ENCODE data around the gene MSN. TPM values are rescaled to one million over a fixed set of nuclear protein-coding genes. Genes with fewer than 3 reads are reported as not detected.

MSN gene
- total and polyA plus RNA-seq, 2 of the 13 experiments (the other 11 are each of a cell fraction or from before 2014, with no cell fraction given): 0.15 TPM; not detected in 1

- no peak for ATAC-seq
- no peaks in the 10 kb centered on the region for H3K4me1 ChIP-seq (ENCODE audit: insufficient read depth, low read length)
- H3K9me3 ChIP-seq (ENCODE audit: low read length): no peaks in the 10 kb centered on the region
- CTCF ChIA-PET (ENCODE audit: low intra/inter-chr PET ratio, low total read pairs): no interaction called here
- H3K36me3 ChIP-seq (replicated peaks in 1 of 2; ENCODE audit: control insufficient read depth in 1 of 2, insufficient read depth in 2 of 2, low read length in 2 of 2): no peaks in the 10 kb centered on the region
- no peak overlapping the region for H3K4me3 ChIP-seq (replicated peaks in 1 of 3; ENCODE audit: insufficient read depth in 1 of 3, low read depth in 2 of 3, low read length in 3 of 3)
- H3K4me2 ChIP-seq (ENCODE audit: low read depth, low read length): no peak overlapping the region
- no peak overlapping the region for H3K9ac ChIP-seq (ENCODE audit: insufficient read depth, low read depth, low read length)
- no peak overlapping the region for H2AFZ ChIP-seq (ENCODE audit: low read length)
- POLR2A ChIA-PET: no interaction called here
- no TSS peak for BruUV-seq (replicated peaks)
- FAIRE-seq: no peak
- intact Hi-C loops (cut with micrococcal nuclease; ENCODE audit: unreplicated experiment) (no loop called here), in situ Hi-C loops (cut with HindIII; ENCODE audit: extremely low pct_ligation_motif_present, low pct_unique_long_range_greater_than_20kb) (no loop called here)
- H3K27ac ChIP-seq (ENCODE audit: extremely low read length, insufficient read depth, low read length): no peak overlapping the region
- no peaks in the 10 kb centered on the region for H3K79me2 ChIP-seq (ENCODE audit: insufficient read depth, low read length)
- TF ChIP-seq ZNF790 (CRISPR knock-in tag; IDR thresholded peaks at IDR 0.05; ENCODE audit: borderline replicate concordance): no peak
- TF ChIP-seq JUND (CRISPR knock-in tag; IDR thresholded peaks at IDR 0.05): no peak
- no peaks in the 10 kb centered on the region for H4K20me1 ChIP-seq (ENCODE audit: insufficient read depth, low read length)
- no peak for DNase-seq (ENCODE audit: low spot score)
- WGBS (ENCODE audit: low lambda C conversion rate): no CpG with 5 or more reads among the region's 2 CpGs
- H3K27me3 ChIP-seq (ENCODE audit: control insufficient read depth in 1 of 2, insufficient read depth in 2 of 2, low read length in 2 of 2): no peaks in the 10 kb centered on the region
Observed at GRCh38 chrX:65707151-65707550, 39.7 kb downstream of the MSN start.

DNA sequence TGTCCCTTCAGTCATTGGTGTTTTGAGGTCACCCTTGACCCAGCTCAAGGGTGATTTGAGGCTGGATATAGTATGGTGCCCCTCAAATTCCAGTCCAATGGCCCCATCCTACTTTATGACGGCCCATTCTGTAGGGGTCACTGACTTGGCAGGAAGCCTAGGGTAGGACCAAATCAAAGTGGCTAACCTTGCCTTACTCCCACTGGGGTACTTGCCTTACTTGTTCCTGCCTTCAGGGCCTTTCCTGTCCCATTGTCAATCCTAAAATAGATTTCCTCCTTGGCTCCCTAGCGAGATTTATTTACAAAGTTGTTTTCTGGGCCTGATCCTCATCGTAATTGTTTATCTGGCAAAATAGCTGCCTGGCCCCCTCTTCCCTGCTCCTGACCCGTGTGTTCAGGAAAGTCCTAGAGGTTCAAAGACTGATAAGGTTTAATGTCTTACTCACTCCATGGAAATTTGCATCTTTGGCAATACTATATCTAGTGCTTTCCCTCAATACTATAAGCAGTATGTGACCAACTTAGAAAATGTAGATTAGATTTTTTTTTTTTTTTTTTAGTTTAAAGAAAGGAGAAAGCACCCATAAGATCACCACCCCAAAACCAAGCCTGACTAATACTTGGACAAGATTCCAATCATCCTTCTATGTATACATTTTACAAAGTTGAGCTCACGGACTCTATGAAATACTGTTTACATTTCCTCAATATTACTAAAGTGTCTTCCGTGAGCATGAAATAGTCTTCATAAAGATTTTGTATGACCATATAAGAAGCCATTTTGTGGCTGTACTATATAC is 44.8 kb downstream of the MSN start:
- no peaks in the 10 kb centered on the region for H3K4me1 ChIP-seq (ENCODE audit: insufficient read depth, low read length)
- no peak overlapping the region for H3K4me3 ChIP-seq (replicated peaks in 1 of 3; ENCODE audit: insufficient read depth in 1 of 3, low read depth in 2 of 3, low read length in 3 of 3)
- H2AFZ ChIP-seq (ENCODE audit: low read length): no peak overlapping the region
- no peaks in the 10 kb centered on the region for H3K27me3 ChIP-seq (ENCODE audit: control insufficient read depth in 1 of 2, insufficient read depth in 2 of 2, low read length in 2 of 2)
- in situ Hi-C loops (cut with HindIII; ENCODE audit: extremely low pct_ligation_motif_present, low pct_unique_long_range_greater_than_20kb) (no loop called here), intact Hi-C loops (cut with micrococcal nuclease; ENCODE audit: unreplicated experiment) (no loop called here)
- H3K9ac ChIP-seq (ENCODE audit: insufficient read depth, low read depth, low read length): no peak overlapping the region
- ATAC-seq: no peak
- TF ChIP-seq ZBTB14 (CRISPR knock-in tag; IDR thresholded peaks at IDR 0.05): no peak
- no peak for TF ChIP-seq SALL2 (CRISPR knock-in tag; IDR thresholded peaks at IDR 0.05)
- no peak for TF ChIP-seq ZNF253 (CRISPR knock-in tag; IDR thresholded peaks at IDR 0.05; ENCODE audit: borderline replicate concordance)
- TF ChIP-seq, protein P1, sequence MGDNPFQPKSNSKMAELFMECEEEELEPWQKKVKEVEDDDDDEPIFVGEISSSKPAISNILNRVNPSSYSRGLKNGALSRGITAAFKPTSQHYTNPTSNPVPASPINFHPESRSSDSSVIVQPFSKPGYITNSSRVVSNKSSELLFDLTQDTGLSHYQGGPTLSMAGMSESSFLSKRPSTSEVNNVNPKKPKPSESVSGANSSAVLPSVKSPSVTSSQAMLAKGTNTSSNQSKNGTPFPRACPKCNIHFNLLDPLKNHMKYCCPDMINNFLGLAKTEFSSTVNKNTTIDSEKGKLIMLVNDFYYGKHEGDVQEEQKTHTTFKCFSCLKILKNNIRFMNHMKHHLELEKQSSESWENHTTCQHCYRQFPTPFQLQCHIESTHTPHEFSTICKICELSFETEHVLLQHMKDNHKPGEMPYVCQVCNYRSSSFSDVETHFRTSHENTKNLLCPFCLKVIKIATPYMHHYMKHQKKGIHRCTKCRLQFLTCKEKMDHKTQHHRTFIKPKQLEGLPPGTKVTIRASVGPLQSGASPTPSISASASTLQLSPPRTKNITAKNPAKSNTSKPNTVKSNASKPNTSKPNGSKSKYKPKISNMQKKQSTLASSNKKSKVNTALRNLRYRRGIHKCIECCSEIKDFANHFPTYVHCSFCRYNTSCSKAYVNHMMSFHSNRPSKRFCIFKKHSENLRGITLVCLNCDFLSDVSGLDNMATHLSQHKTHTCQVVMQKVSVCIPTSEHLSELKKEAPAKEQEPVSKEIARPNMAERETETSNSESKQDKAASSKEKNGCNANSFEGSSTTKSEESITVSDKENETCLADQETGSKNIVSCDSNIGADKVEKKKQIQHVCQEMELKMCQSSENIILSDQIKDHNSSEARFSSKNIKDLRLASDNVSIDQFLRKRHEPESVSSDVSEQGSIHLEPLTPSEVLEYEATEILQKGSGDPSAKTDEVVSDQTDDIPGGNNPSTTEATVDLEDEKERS (CRISPR knock-in tag; IDR thresholded peaks at IDR 0.05): no peak
- no peak for TF ChIP-seq MBD4 (IDR thresholded peaks at IDR 0.05; ENCODE audit: borderline replicate concordance, low read length)
- TF ChIP-seq REL (CRISPR knock-in tag; conservative IDR thresholded peaks at IDR 0.05): no peak
- no peak for DNase-seq (ENCODE audit: low spot score)
- no peak overlapping the region for H3K4me2 ChIP-seq (ENCODE audit: low read depth, low read length)
- no TSS peak for BruUV-seq (replicated peaks)
- H3K36me3 ChIP-seq (replicated peaks in 1 of 2; ENCODE audit: control insufficient read depth in 1 of 2, insufficient read depth in 2 of 2, low read length in 2 of 2): no peaks in the 10 kb centered on the region
- H4K20me1 ChIP-seq (ENCODE audit: insufficient read depth, low read length): no peaks in the 10 kb centered on the region
- ChIA-PET CTCF (ENCODE audit: low intra/inter-chr PET ratio, low total read pairs) (no interaction called here), POLR2A (no interaction called here)
- H3K9me3 ChIP-seq (ENCODE audit: low read length): no peaks in the 10 kb centered on the region
- H3K27ac ChIP-seq (ENCODE audit: extremely low read length, insufficient read depth, low read length): no peak overlapping the region
- no peaks in the 10 kb centered on the region for H3K79me2 ChIP-seq (ENCODE audit: insufficient read depth, low read length)
- 49% methylated on average over 5 of the region's 6 CpGs for WGBS (ENCODE audit: low lambda C conversion rate)
- no peak for FAIRE-seq

Measured in HepG2 (cell line).